CD4-positive, alpha-beta memory T cell (primary cell): ENCODE data around the gene GNAI1. TPM values are rescaled to one million over a fixed set of nuclear protein-coding genes. Genes with fewer than 3 reads are reported as not detected.

Source experiments
- CTCF ChIA-PET: fragments of 350-600 bp; sonication (Branson Sonifier 250); formaldehyde crosslinking; loops from one replicate; lab custom pipeline; 2021; ENCODE audit warnings: inconsistent platforms; ENCODE audit not compliant: partially characterized antibody; lab: Charles Lee
- POLR2A ChIA-PET: fragments of 350-600 bp; sonication (Branson Sonifier 250); formaldehyde crosslinking; loops from one replicate; lab custom pipeline; 2021; ENCODE audit not compliant: partially characterized antibody; lab: Charles Lee
- DNase-seq, 5 donors: peaks; one replicate each; pipeline versions ENCODE4 v3.0.0 to v3.0.0-alpha.2; 2020 to 2022; ENCODE audit warnings: mixed read lengths in 1 of 5
- H3K27ac ChIP-seq: one replicate; pipeline ENCODE4 v1.7.0; 2013; ENCODE audit warnings: low read depth, low read length
- H3K27me3 ChIP-seq: 2 replicates; pipeline ENCODE4 v1.7.0; 2013; ENCODE audit warnings: mild to moderate bottlenecking, low read length, moderate library complexity; ENCODE audit not compliant: insufficient read depth
- H3K36me3 ChIP-seq: 2 replicates; pipeline ENCODE4 v1.7.0; 2013; ENCODE audit warnings: mild to moderate bottlenecking, low read length, moderate library complexity; ENCODE audit not compliant: insufficient read depth
- H3K4me1 ChIP-seq: 2 replicates; pipeline ENCODE4 v1.7.0; 2013; ENCODE audit warnings: mild to moderate bottlenecking, low read length, moderate library complexity; ENCODE audit not compliant: insufficient read depth
- H3K4me3 ChIP-seq, 2 donors: one replicate each; pipeline ENCODE4 v1.7.0; 2013; ENCODE audit warnings: low read length in 2 of 2, mild to moderate bottlenecking in 1 of 2
- H3K9me3 ChIP-seq, 2 donors: one replicate each; pipeline ENCODE4 v1.7.0; 2013; ENCODE audit warnings: low read length in 2 of 2, control low read depth in 1 of 2; ENCODE audit not compliant: control insufficient read depth in 1 of 2
- H3K27ac Mint-ChIP-seq, 7 donors: one replicate each; pipeline ENCODE4 v1.8.0; 2020 to 2021; ENCODE audit warnings: mixed read lengths in 7 of 7, mild to moderate bottlenecking in 6 of 7, inconsistent platforms in 3 of 7, moderate library complexity in 3 of 7
- H3K27me3 Mint-ChIP-seq, 2 donors: one replicate each; pipeline ENCODE4 v1.8.0; 2020 to 2021; ENCODE audit warnings: mixed read lengths in 2 of 2
- H3K36me3 Mint-ChIP-seq, 2 donors: one replicate each; pipeline ENCODE4 v1.8.0; 2020 to 2021; ENCODE audit warnings: mixed read lengths in 2 of 2, inconsistent platforms in 1 of 2, mild to moderate bottlenecking in 1 of 2
- H3K4me1 Mint-ChIP-seq, 4 donors: one replicate each; pipeline ENCODE4 v1.8.0; 2020 to 2021; ENCODE audit warnings: mixed read lengths in 4 of 4, mild to moderate bottlenecking in 1 of 4
- H3K4me3 Mint-ChIP-seq, 8 donors: one replicate each; pipeline ENCODE4 v1.8.0; 2020 to 2021; ENCODE audit warnings: mixed read lengths in 8 of 8, mild to moderate bottlenecking in 7 of 8, moderate library complexity in 6 of 8, inconsistent platforms in 3 of 8
- H3K9me3 Mint-ChIP-seq, 8 donors: one replicate each; pipeline ENCODE4 v1.8.0; 2020 to 2021; ENCODE audit warnings: mixed read lengths in 8 of 8, mild to moderate bottlenecking in 5 of 8, inconsistent platforms in 3 of 8, moderate library complexity in 1 of 8
- intact Hi-C: fragments of 100-400 bp; cut with micrococcal nuclease; formaldehyde crosslinking; loops from one replicate; pipeline ENCODE4 v1.15.1; 2023
- polyA plus RNA-seq, 2 donors: library from polyadenylated mRNA; unstranded; fragments of 300-500 nt; fragmentation: Illumina TruSeq; gene quantifications; one replicate each; pipeline ENCODE4 v1.2.3, GENCODE V29; 2021
- total RNA-seq, 2 experiments: library from RNA; stranded (reverse); gene quantifications; one replicate each; pipeline ENCODE4 v1.2.3, GENCODE V29; 2021

GNAI1 gene
- total and polyA plus RNA-seq, 4 experiments from 2014 or later, result 0.49 to 0.78 (median 0.60) TPM; not detected in 1

DNA sequence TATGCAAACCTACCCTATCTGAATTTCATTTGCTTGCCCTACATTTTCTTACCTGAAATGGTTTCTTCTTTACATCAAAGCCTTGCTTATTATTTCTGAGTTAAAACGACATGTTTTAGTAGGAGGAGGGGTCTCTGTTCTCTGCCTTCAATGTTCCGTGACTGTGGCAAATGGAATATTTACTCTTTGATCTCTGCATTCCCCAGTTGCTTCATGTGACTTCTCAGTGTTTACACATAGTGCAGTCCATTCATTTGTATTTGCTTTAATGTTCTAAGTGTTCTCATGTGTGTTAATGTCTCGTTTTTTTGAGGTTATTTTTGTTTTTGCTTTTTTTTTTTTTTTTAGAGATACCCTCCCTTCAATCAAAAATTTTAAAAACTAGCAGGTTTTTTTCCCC lies 75.8 kb downstream of the GNAI1 start:
- intact Hi-C loops, result no loop called here
- no peaks in the 10 kb centered on the region for H3K4me1 Mint-ChIP-seq
- peaks cover 0 to 7% (median 0%) of the 10 kb centered on the region in 8 donors for H3K9me3 Mint-ChIP-seq
- Histone ChIP-seq H3K9me3 (no peaks in the 10 kb centered on the region), H3K27me3 (no peaks in the 10 kb centered on the region), H3K4me3 (no peak overlapping the region), H3K4me1 (no peaks in the 10 kb centered on the region), H3K36me3 (no peaks in the 10 kb centered on the region), H3K27ac (no peak overlapping the region)
- H3K4me3 Mint-ChIP-seq, result no peak overlapping the region
- no peaks in the 10 kb centered on the region for H3K27me3 Mint-ChIP-seq
- POLR2A ChIA-PET, result no interaction called here
- H3K27ac Mint-ChIP-seq, result no peak overlapping the region
- CTCF ChIA-PET, result no interaction called here
- DNase-seq, result no peak
- H3K36me3 Mint-ChIP-seq, result no peaks in the 10 kb centered on the region

DNA sequence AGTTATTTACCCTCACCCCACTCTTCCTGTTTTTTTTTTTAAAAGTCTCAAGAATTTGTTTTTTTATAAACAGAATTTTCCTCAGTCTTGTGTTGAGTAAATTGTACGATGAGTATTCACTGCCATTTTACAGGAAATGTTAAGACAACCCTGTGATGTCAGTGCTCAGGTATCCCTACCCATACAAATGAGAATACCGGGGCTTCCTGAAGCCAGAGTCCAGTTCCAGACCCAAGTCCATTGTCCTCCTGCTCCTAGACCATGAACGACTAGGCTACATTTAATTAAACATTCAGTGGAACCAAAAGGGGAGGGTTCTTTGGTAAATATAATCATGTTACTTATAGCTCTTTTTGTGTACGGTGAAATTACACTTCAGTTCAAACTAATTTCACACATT lies 79.2 kb downstream of the GNAI1 start:
- no peak overlapping the region for H3K4me3 ChIP-seq
- Mint-ChIP-seq H3K27ac (no peak overlapping the region), H3K4me1 (no peaks in the 10 kb centered on the region), H3K27me3 (no peaks in the 10 kb centered on the region), H3K9me3 (peaks cover 0 to 7% (median 1%) of the 10 kb centered on the region in 8 donors), H3K4me3 (no peak overlapping the region), H3K36me3 (no peaks in the 10 kb centered on the region)
- H3K36me3 ChIP-seq, result no peaks in the 10 kb centered on the region
- no peaks in the 10 kb centered on the region for H3K9me3 ChIP-seq
- H3K27me3 ChIP-seq, result no peaks in the 10 kb centered on the region
- no peaks in the 10 kb centered on the region for H3K4me1 ChIP-seq
- ChIA-PET CTCF (no interaction called here), POLR2A (no interaction called here)
- DNase-seq, result no peak
- intact Hi-C loops, result no loop called here
- H3K27ac ChIP-seq, result no peak overlapping the region

DNA sequence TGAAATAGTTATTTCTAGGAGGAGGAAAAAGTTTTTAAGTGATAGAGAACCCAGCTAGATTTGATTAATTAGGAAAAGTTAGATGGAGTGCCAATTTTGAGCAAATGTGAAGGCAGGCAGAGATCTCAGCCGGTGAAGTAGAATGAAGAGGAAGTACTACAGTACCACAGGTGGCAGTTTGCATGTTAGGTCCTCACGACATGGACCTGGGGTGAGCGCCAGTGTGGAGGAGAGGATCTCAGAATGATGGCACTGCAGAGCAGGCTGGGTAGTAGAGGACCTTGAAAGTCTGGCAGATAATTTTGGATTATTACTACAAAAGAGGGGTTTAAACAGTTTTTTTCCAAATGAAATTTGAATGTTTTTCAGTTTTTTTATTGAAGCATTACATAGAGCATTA lies 81.1 kb downstream of the GNAI1 start:
- ChIA-PET POLR2A (no interaction called here), CTCF (no interaction called here)
- no peaks in the 10 kb centered on the region for H3K27me3 ChIP-seq
- H3K27ac Mint-ChIP-seq, result no peak overlapping the region
- H3K4me1 ChIP-seq, result no peaks in the 10 kb centered on the region
- intact Hi-C loops, result no loop called here
- peaks cover 0 to 8% (median under 1%) of the 10 kb centered on the region in 8 donors for H3K9me3 Mint-ChIP-seq
- H3K36me3 Mint-ChIP-seq, result no peaks in the 10 kb centered on the region
- no peak overlapping the region for H3K4me3 ChIP-seq
- H3K4me1 Mint-ChIP-seq, result no peaks in the 10 kb centered on the region
- H3K27me3 Mint-ChIP-seq, result no peaks in the 10 kb centered on the region
- no peak for DNase-seq
- H3K36me3 ChIP-seq, result no peaks in the 10 kb centered on the region
- no peaks in the 10 kb centered on the region for H3K9me3 ChIP-seq
- no peak overlapping the region for H3K4me3 Mint-ChIP-seq
- no peak overlapping the region for H3K27ac ChIP-seq

DNA sequence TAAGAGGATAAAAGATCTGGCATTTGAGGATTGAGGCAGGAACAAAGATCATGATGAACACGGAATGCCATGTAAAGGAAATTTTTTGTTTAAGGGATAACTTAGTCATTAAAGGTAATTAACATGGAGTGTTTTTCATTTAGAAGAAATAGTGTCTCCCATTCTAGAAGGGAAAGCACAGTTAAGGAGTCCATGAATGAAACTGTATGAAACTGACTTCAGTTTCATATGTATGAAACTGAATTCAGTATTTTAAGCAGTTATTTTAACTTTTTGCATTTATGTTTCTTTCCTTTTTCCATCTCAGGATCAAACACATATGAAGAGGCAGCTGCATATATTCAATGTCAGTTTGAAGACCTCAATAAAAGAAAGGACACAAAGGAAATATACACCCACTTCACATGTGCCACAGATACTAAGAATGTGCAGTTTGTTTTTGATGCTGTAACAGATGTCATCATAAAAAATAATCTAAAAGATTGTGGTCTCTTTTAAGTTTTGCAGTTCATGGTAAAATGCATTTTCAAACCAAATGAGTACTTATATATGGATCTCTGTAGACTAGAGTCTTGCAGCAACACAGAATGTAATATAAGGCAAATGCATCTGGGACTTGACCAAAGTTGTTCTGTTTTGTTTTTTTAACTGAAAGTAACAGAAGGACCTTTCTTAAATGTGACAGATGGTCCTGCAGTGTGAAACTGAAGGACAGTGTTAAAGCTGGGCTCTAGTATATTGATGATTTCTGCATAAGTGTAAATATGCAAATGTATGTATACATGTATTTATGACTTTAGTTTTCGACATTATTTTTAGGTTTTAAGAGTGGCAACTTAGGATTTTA lies 82.6 kb downstream of the GNAI1 start:
- POLR2A ChIA-PET, result no interaction called here
- peaks cover 0 to 6% (median 2%) of the 10 kb centered on the region in 8 donors for H3K9me3 Mint-ChIP-seq
- H3K27ac Mint-ChIP-seq, result no peak overlapping the region
- H3K36me3 Mint-ChIP-seq, result no peaks in the 10 kb centered on the region
- Histone ChIP-seq H3K27me3 (no peaks in the 10 kb centered on the region), H3K4me1 (no peaks in the 10 kb centered on the region), H3K27ac (no peak overlapping the region), H3K4me3 (no peak overlapping the region), H3K9me3 (no peaks in the 10 kb centered on the region), H3K36me3 (no peaks in the 10 kb centered on the region)
- H3K4me1 Mint-ChIP-seq, result no peaks in the 10 kb centered on the region
- CTCF ChIA-PET, result no interaction called here
- no peak overlapping the region for H3K4me3 Mint-ChIP-seq
- no peak for DNase-seq
- intact Hi-C loops, result no loop called here
- H3K27me3 Mint-ChIP-seq, result no peaks in the 10 kb centered on the region

DNA sequence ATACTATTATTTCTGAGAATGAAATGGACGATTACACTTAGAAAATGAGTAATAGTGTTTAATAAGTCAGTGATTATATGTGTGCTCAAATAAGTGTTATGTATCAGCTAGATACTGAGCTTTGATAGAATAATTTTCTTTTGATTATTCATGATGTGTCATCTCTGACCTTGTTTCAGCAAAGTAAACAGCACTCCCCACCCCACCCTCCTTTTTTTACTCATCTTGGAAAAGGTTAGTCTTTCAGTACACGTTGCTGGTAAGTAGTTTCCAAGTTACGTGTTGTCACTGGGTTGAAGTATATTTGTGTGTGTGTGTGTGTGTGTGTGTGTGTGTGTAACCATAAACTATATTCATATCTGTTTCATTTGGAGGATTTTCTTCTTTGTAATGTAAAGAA lies 84.1 kb downstream of the GNAI1 start:
- DNase-seq, result no peak
- H3K27me3 Mint-ChIP-seq, result no peaks in the 10 kb centered on the region
- Histone ChIP-seq H3K9me3 (no peaks in the 10 kb centered on the region), H3K36me3 (no peaks in the 10 kb centered on the region), H3K4me3 (no peak overlapping the region), H3K27ac (no peak overlapping the region), H3K27me3 (no peaks in the 10 kb centered on the region), H3K4me1 (no peaks in the 10 kb centered on the region)
- CTCF ChIA-PET, result no interaction called here
- no peaks in the 10 kb centered on the region for H3K36me3 Mint-ChIP-seq
- POLR2A ChIA-PET, result no interaction called here
- H3K27ac Mint-ChIP-seq, result no peak overlapping the region
- H3K9me3 Mint-ChIP-seq, result peaks cover 0 to 6% (median 2%) of the 10 kb centered on the region in 8 donors
- intact Hi-C loops, result no loop called here
- no peak overlapping the region for H3K4me3 Mint-ChIP-seq
- no peaks in the 10 kb centered on the region for H3K4me1 Mint-ChIP-seq

DNA sequence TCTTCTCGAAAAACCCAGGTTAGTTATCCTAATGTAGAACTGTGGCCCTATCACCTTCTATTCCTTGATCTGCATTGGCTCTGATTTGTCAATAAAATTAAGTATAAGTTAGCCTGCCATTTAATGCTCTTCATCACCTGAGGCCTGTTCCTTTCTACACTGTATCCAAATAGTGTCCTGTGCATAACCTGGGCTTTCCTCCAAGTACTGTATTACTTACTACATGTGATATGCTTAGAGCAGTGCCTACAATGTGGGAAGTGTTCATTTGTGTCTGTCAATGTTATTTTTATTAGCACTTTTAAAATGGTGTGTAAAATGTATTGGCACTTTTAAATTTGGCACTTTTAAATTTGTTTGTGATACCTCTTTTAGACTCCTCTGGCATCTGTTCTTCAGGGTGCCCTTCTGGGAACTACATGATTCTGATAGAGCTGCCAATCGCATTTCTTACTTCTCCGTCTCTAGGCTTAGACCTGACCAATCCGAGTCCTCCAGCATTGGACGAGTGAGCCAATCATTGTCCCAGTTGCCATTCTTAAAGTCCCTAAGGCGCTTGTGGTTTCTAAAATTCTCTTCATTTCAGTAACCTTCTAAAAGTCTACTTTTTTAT lies 85.5 kb downstream of the GNAI1 start:
- Histone ChIP-seq H3K27ac (no peak overlapping the region), H3K27me3 (no peaks in the 10 kb centered on the region), H3K36me3 (no peaks in the 10 kb centered on the region), H3K9me3 (no peaks in the 10 kb centered on the region), H3K4me1 (no peaks in the 10 kb centered on the region), H3K4me3 (no peak overlapping the region)
- intact Hi-C loops, result no loop called here
- no peak for DNase-seq
- Mint-ChIP-seq H3K36me3 (no peaks in the 10 kb centered on the region), H3K27ac (no peak overlapping the region), H3K27me3 (no peaks in the 10 kb centered on the region), H3K4me1 (no peaks in the 10 kb centered on the region), H3K9me3 (peaks cover 0 to 6% (median 3%) of the 10 kb centered on the region in 8 donors), H3K4me3 (no peak overlapping the region)
- ChIA-PET POLR2A (no interaction called here), CTCF (no interaction called here)

DNA sequence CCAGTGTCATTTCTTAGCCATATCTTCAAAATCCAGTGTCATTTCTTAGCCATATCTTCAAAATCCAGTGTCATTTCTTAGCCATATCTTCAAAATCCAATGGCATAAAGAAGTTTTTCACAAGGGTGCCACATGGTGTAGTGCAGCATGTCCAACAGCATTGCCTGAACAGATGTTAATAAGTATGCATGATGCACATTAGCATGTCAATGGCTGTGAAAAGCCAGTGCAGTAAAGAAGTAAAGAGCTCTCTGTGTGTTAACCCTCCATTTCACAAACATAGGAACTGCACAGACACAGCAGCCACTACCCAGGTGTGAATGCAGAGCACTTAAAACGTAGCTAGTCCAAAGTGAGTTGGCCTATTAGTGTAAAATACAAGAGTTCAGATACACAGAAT lies 89.8 kb downstream of the GNAI1 start:
- CTCF ChIA-PET, result no interaction called here
- Histone ChIP-seq H3K4me3 (no peak overlapping the region), H3K27me3 (no peaks in the 10 kb centered on the region), H3K36me3 (no peaks in the 10 kb centered on the region), H3K9me3 (no peaks in the 10 kb centered on the region), H3K4me1 (no peaks in the 10 kb centered on the region), H3K27ac (no peak overlapping the region)
- POLR2A ChIA-PET, result no interaction called here
- no peaks in the 10 kb centered on the region for H3K27me3 Mint-ChIP-seq
- no peak overlapping the region for H3K4me3 Mint-ChIP-seq
- no peaks in the 10 kb centered on the region for H3K36me3 Mint-ChIP-seq
- H3K4me1 Mint-ChIP-seq, result no peaks in the 10 kb centered on the region
- peaks cover 0 to 6% (median 3%) of the 10 kb centered on the region in 8 donors for H3K9me3 Mint-ChIP-seq
- H3K27ac Mint-ChIP-seq, result no peak overlapping the region
- intact Hi-C loops, result no loop called here
- no peak for DNase-seq
